ENCODE data around the gene TMEM245. TPM values are rescaled to one million over a fixed set of nuclear protein-coding genes. Genes with fewer than 3 reads are reported as not detected.

TMEM245 gene
- total and polyA plus RNA-seq, 2 donors (not counting 1 experiment from before 2014, with no cell fraction given) = 48.2 to 48.8 TPM

GRCh38 chr9:109035684-109036423, 83.9 kb downstream of the TMEM245 start:
- no peaks in the 10 kb centered on the region for H3K36me3 ChIP-seq (ENCODE audit: control insufficient read depth, insufficient read depth, low read length)
- peak overlapping the region; percentile 67 for H3K27ac ChIP-seq (ENCODE audit: insufficient read depth, low read length)
- no peaks in the 10 kb centered on the region for H3K79me2 ChIP-seq (ENCODE audit: control insufficient read depth, insufficient read depth, low read length)
- no peaks in the 10 kb centered on the region for H3K27me3 ChIP-seq (ENCODE audit: control insufficient read depth, insufficient read depth, low read length)
- H3K9me3 ChIP-seq (ENCODE audit: control insufficient read depth, insufficient read depth, low read depth, low read length) = no peaks in the 10 kb centered on the region
- peak overlapping the region; percentile 56 for H3K4me2 ChIP-seq (ENCODE audit: extremely low read depth, insufficient read depth, low read length)
- peaks cover 16% of the 10 kb centered on the region for H3K4me1 ChIP-seq (ENCODE audit: control insufficient read depth, extremely low read depth, insufficient read depth, low read length)
- peak; percentile 78 to 94 for DNase-seq (ENCODE audit: low read depth in 2 of 2)
- H2AFZ ChIP-seq (ENCODE audit: low read length) = no peak overlapping the region
- no peaks in the 10 kb centered on the region for H4K20me1 ChIP-seq (ENCODE audit: control insufficient read depth, extremely low read depth, insufficient read depth, low read length)
- H3K9ac ChIP-seq (ENCODE audit: insufficient read depth, low read length) = no peak overlapping the region
- H3K4me3 ChIP-seq (replicated peaks in 1 of 4; ENCODE audit: control extremely low read depth in 1 of 4, insufficient read depth in 1 of 4, low read depth in 3 of 4, low read length in 4 of 4) = no peak overlapping the region
- no peak for TF ChIP-seq EZH2 (IDR thresholded peaks at IDR 0.05; ENCODE audit: low read length, missing control alignments)
- no peak for TF ChIP-seq CTCF (conservative IDR thresholded peaks at IDR 0.05 in 1 of 2, IDR thresholded peaks at IDR 0.05 in 1 of 2; ENCODE audit: low read depth in 1 of 2, low read length in 2 of 2)

GRCh38 chr9:109033941-109034700, 85.6 kb downstream of the TMEM245 start:
- H3K4me2 ChIP-seq (ENCODE audit: extremely low read depth, insufficient read depth, low read length) = no peak overlapping the region
- H3K9ac ChIP-seq (ENCODE audit: insufficient read depth, low read length) = no peak overlapping the region
- H3K27ac ChIP-seq (ENCODE audit: insufficient read depth, low read length) = no peak overlapping the region
- no peak overlapping the region for H2AFZ ChIP-seq (ENCODE audit: low read length)
- H4K20me1 ChIP-seq (ENCODE audit: control insufficient read depth, extremely low read depth, insufficient read depth, low read length) = no peaks in the 10 kb centered on the region
- H3K4me1 ChIP-seq (ENCODE audit: control insufficient read depth, extremely low read depth, insufficient read depth, low read length) = peaks cover 16% of the 10 kb centered on the region
- H3K9me3 ChIP-seq (ENCODE audit: control insufficient read depth, insufficient read depth, low read depth, low read length) = no peaks in the 10 kb centered on the region
- H3K27me3 ChIP-seq (ENCODE audit: control insufficient read depth, insufficient read depth, low read length) = no peaks in the 10 kb centered on the region
- H3K4me3 ChIP-seq (replicated peaks in 1 of 4; ENCODE audit: control extremely low read depth in 1 of 4, insufficient read depth in 1 of 4, low read depth in 3 of 4, low read length in 4 of 4) = no peak overlapping the region
- no peaks in the 10 kb centered on the region for H3K36me3 ChIP-seq (ENCODE audit: control insufficient read depth, insufficient read depth, low read length)
- DNase-seq (ENCODE audit: low read depth in 2 of 2) = peak in 1 of 2 donors; percentile 36
- no peaks in the 10 kb centered on the region for H3K79me2 ChIP-seq (ENCODE audit: control insufficient read depth, insufficient read depth, low read length)
- no peak for TF ChIP-seq EZH2 (IDR thresholded peaks at IDR 0.05; ENCODE audit: low read length, missing control alignments)
- no peak for TF ChIP-seq CTCF (conservative IDR thresholded peaks at IDR 0.05 in 1 of 2, IDR thresholded peaks at IDR 0.05 in 1 of 2; ENCODE audit: low read depth in 1 of 2, low read length in 2 of 2)

- no peak overlapping the region for H2AFZ ChIP-seq (ENCODE audit: low read length)
Observed at GRCh38 chr9:109031241-109031640, 88.5 kb downstream of the TMEM245 start.

More at GRCh38 chr9:109031241-109031640, 88.5 kb downstream of the TMEM245 start:
- H3K79me2 ChIP-seq (ENCODE audit: control insufficient read depth, insufficient read depth, low read length) = no peaks in the 10 kb centered on the region
- H4K20me1 ChIP-seq (ENCODE audit: control insufficient read depth, extremely low read depth, insufficient read depth, low read length) = no peaks in the 10 kb centered on the region
- H3K27ac ChIP-seq (ENCODE audit: insufficient read depth, low read length) = no peak overlapping the region
- H3K4me1 ChIP-seq (ENCODE audit: control insufficient read depth, extremely low read depth, insufficient read depth, low read length) = peaks cover 5% of the 10 kb centered on the region
- H3K4me3 ChIP-seq (replicated peaks in 1 of 4; ENCODE audit: control extremely low read depth in 1 of 4, insufficient read depth in 1 of 4, low read depth in 3 of 4, low read length in 4 of 4) = no peak overlapping the region
- no peak overlapping the region for H3K9ac ChIP-seq (ENCODE audit: insufficient read depth, low read length)
- no peaks in the 10 kb centered on the region for H3K36me3 ChIP-seq (ENCODE audit: control insufficient read depth, insufficient read depth, low read length)
- H3K27me3 ChIP-seq (ENCODE audit: control insufficient read depth, insufficient read depth, low read length) = no peaks in the 10 kb centered on the region
- H3K9me3 ChIP-seq (ENCODE audit: control insufficient read depth, insufficient read depth, low read depth, low read length) = no peaks in the 10 kb centered on the region
- DNase-seq (ENCODE audit: low read depth in 2 of 2) = peak; percentile 20 to 49
- TF ChIP-seq CTCF (conservative IDR thresholded peaks at IDR 0.05 in 1 of 2, IDR thresholded peaks at IDR 0.05 in 1 of 2; ENCODE audit: low read depth in 1 of 2, low read length in 2 of 2) (no peak), EZH2 (IDR thresholded peaks at IDR 0.05; ENCODE audit: low read length, missing control alignments) (no peak)
- H3K4me2 ChIP-seq (ENCODE audit: extremely low read depth, insufficient read depth, low read length) = no peak overlapping the region
